Measurements from ENCODE around the gene SLC7A5.
"Not testable (repeated sequence)": the region's sequence is repeated elsewhere in the genome, so short reads cannot be mapped to it uniquely, and the experiment has no call there.

The SLC7A5 gene

GRCh38 chr16:87834005-87834667 lies 35.2 kb downstream of the SLC7A5 start:
- no peak for DNase-seq (ENCODE audit: low read depth)

GRCh38 chr16:87833548-87833947 lies 35.8 kb downstream of the SLC7A5 start:
- no peak for DNase-seq (ENCODE audit: low read depth)

GRCh38 chr16:87832741-87833502 lies 36.4 kb downstream of the SLC7A5 start:
- no peak for DNase-seq (ENCODE audit: low read depth)

- no peak for DNase-seq (ENCODE audit: low read depth)
These were observed 37.2 kb downstream of the SLC7A5 start for GRCh38 chr16:87832137-87832527.

GRCh38 chr16:87831421-87832136 lies 37.7 kb downstream of the SLC7A5 start:
- no peak for DNase-seq (ENCODE audit: low read depth)

- no peak for DNase-seq (ENCODE audit: low read depth)
These were observed 38.5 kb downstream of the SLC7A5 start for GRCh38 chr16:87830673-87831420.

- no peak for DNase-seq (ENCODE audit: low read depth)
These were observed 39.2 kb downstream of the SLC7A5 start for GRCh38 chr16:87829988-87830672.

GRCh38 chr16:87829622-87829980 lies 39.7 kb downstream of the SLC7A5 start:
- no peak for DNase-seq (ENCODE audit: low read depth)

- no peak for DNase-seq (ENCODE audit: low read depth)
These were observed 40.2 kb downstream of the SLC7A5 start for GRCh38 chr16:87828907-87829621.

- DNase-seq (ENCODE audit: low read depth) = no peak
These were observed 41.0 kb downstream of the SLC7A5 start for GRCh38 chr16:87828071-87828906.

- DNase-seq (ENCODE audit: low read depth) = not testable (repeated sequence)
These were observed 41.8 kb downstream of the SLC7A5 start for GRCh38 chr16:87827588-87827915.

- no peak for DNase-seq (ENCODE audit: low read depth)
These were observed 42.3 kb downstream of the SLC7A5 start for GRCh38 chr16:87826798-87827587.

- not testable (repeated sequence) for DNase-seq (ENCODE audit: low read depth)
These were observed 42.9 kb downstream of the SLC7A5 start for GRCh38 chr16:87826407-87826797.

GRCh38 chr16:87825842-87826120 lies 43.5 kb downstream of the SLC7A5 start:
- DNase-seq (ENCODE audit: low read depth) = not testable (repeated sequence)

- no peak for DNase-seq (ENCODE audit: low read depth)
These were observed 44.1 kb downstream of the SLC7A5 start for GRCh38 chr16:87824991-87825841.

- no peak for DNase-seq (ENCODE audit: low read depth)
These were observed 45.0 kb downstream of the SLC7A5 start for GRCh38 chr16:87824016-87824990.

GRCh38 chr16:87823181-87823929 lies 46.0 kb downstream of the SLC7A5 start:
- DNase-seq (ENCODE audit: low read depth) = no peak

All from activated T-helper 1 cell treated with Interleukin-2 at 50 U/mL for 16 hours (primary cell).